RPMI8226 (cell line): ENCODE measurements around the gene UBXN10.
A peak's percentile ranks its signal among the peaks of the same experiment; 100 is the strongest.

Source experiments
- DNase-seq: peaks from one replicate; pipeline ENCODE4 v3.0.0-alpha.2; 2015

The UBXN10 gene

GRCh38 chr1:20153000-20153418 lies 32.9 kb upstream of the UBXN10 start:
- no peak for DNase-seq

GRCh38 chr1:20154301-20154831 lies 31.5 kb upstream of the UBXN10 start:
- no peak for DNase-seq

GRCh38 chr1:20158358-20159070 lies 27.4 kb upstream of the UBXN10 start:
- no peak for DNase-seq

GRCh38 chr1:20160034-20160433 lies 25.9 kb upstream of the UBXN10 start:
- DNase-seq: no peak

GRCh38 chr1:20164694-20165202 lies 21.1 kb upstream of the UBXN10 start:
- DNase-seq: peak; percentile 27

GRCh38 chr1:20165522-20165951 lies 20.4 kb upstream of the UBXN10 start:
- peak; percentile 49 for DNase-seq

- DNase-seq: no peak
Observed at GRCh38 chr1:20166051-20166450, 19.8 kb upstream of the UBXN10 start.

- no peak for DNase-seq
Observed at GRCh38 chr1:20167126-20167525, 18.8 kb upstream of the UBXN10 start.

GRCh38 chr1:20168564-20169491 lies 17.1 kb upstream of the UBXN10 start:
- DNase-seq: no peak

GRCh38 chr1:20169932-20170331 lies 16.0 kb upstream of the UBXN10 start:
- DNase-seq: no peak

- no peak for DNase-seq
Observed at GRCh38 chr1:20172033-20172590, 13.8 kb upstream of the UBXN10 start.

- DNase-seq: no peak
Observed at GRCh38 chr1:20174937-20175666, 10.8 kb upstream of the UBXN10 start.

- no peak for DNase-seq
Observed at GRCh38 chr1:20178634-20179370, 7.1 kb upstream of the UBXN10 start.

GRCh38 chr1:20179371-20180128 lies 6.3 kb upstream of the UBXN10 start:
- DNase-seq: no peak

- DNase-seq: no peak
Observed at GRCh38 chr1:20180129-20180843, 5.6 kb upstream of the UBXN10 start.

- no peak for DNase-seq
Observed at GRCh38 chr1:20180844-20181207, 5.1 kb upstream of the UBXN10 start.

GRCh38 chr1:20182415-20182814 lies 3.5 kb upstream of the UBXN10 start:
- DNase-seq: no peak

- DNase-seq: no peak
Observed at GRCh38 chr1:20183035-20183434, 2.9 kb upstream of the UBXN10 start.

- DNase-seq: no peak
Observed at GRCh38 chr1:20183616-20184271, 2.2 kb upstream of the UBXN10 start.

- no peak for DNase-seq
Observed at GRCh38 chr1:20184481-20184900, 1.4 kb upstream of the UBXN10 start.
